Endothelial cell of umbilical vein (primary cell): Measurements from ENCODE around the gene CTTNBP2NL. TPM values are rescaled to one million over a fixed set of nuclear protein-coding genes. Genes with fewer than 3 reads are reported as not detected.

Experiments used
- BruUV-seq: library from RNA; stranded (reverse); fragments of 400-500 nt; replicated peaks from 2 replicates; lab custom pipeline; 2021; lab: Mats Ljungman, UMichigan
- CTCF ChIA-PET: fragments of 300-600, 350-600 bp; sonication (Branson Sonifier 250); formaldehyde crosslinking; loops from one replicate; lab custom pipeline; 2021; ENCODE audit warnings: antibody characterized with exemption, inconsistent platforms; lab: Charles Lee
- POLR2A ChIA-PET: fragments of 300-600, 350-600 bp; sonication (Branson Sonifier 250); formaldehyde crosslinking; loops from one replicate; lab custom pipeline; 2021; ENCODE audit warnings: antibody characterized with exemption, inconsistent platforms; lab: Charles Lee
- DNase-seq: peaks from one replicate; pipeline ENCODE4 v3.0.0-alpha.2; 2011; ENCODE audit warnings: low read depth, low spot score
- FAIRE-seq: peaks from 2 replicates; lab custom pipeline; 2011; peaks lifted over from hg19 to GRCh38; lab: Jason Lieb, UNC
- H2AFZ ChIP-seq: 2 replicates; pipeline ENCODE4 v1.6.0; 2012; ENCODE audit warnings: low read depth, low read length, control low read depth, inconsistent platforms
- H3K27ac ChIP-seq: 2 replicates; pipeline ENCODE4 v1.5.1; 2011; ENCODE audit warnings: low read depth, mild to moderate bottlenecking, control low read depth, low read length, moderate library complexity; ENCODE audit not compliant: insufficient read depth
- H3K27me3 ChIP-seq, 2 experiments: 2 replicates each; pipeline versions ENCODE4 v1.6.0 to v1.6.1; 2011; ENCODE audit warnings: low read length in 2 of 2, mixed read lengths in 1 of 2; ENCODE audit not compliant: control insufficient read depth in 2 of 2, insufficient read depth in 2 of 2
- H3K36me3 ChIP-seq, 2 experiments: 2 replicates in 1 of 2; 3 replicates in 1 of 2; pipeline ENCODE4 v1.5.1; 2011; ENCODE audit warnings: low read length in 2 of 2, mild to moderate bottlenecking in 1 of 2, moderate library complexity in 1 of 2; ENCODE audit not compliant: control insufficient read depth in 2 of 2, insufficient read depth in 2 of 2; ENCODE audit errors: extremely low read depth in 1 of 2
- H3K4me1 ChIP-seq: 3 replicates; pipeline ENCODE4 v1.5.1; 2011; ENCODE audit warnings: mild to moderate bottlenecking, low read length; ENCODE audit not compliant: control insufficient read depth, insufficient read depth; ENCODE audit errors: extremely low read depth
- H3K4me2 ChIP-seq: 2 replicates; pipeline ENCODE4 v1.6.1; 2011; ENCODE audit warnings: low read length, control low read depth, mixed read lengths; ENCODE audit not compliant: insufficient read depth
- H3K4me3 ChIP-seq, 3 experiments: fragments of 200-600 bp in 1 of 3; sonication (generic), shearing (Covaris generic) in 1 of 3; replicated peaks in 1 of 3; 2 replicates each; pipeline ENCODE4 v1.5.1; 2011 to 2016; ENCODE audit warnings: control low read depth in 3 of 3, low read length in 3 of 3, mild to moderate bottlenecking in 2 of 3, inconsistent platforms in 1 of 3, low read depth in 1 of 3, moderate library complexity in 1 of 3; ENCODE audit not compliant: insufficient read depth in 1 of 3
- H3K79me2 ChIP-seq: 2 replicates; pipeline ENCODE4 v1.6.0; 2012; ENCODE audit warnings: low read length, inconsistent platforms; ENCODE audit not compliant: control insufficient read depth, insufficient read depth
- H3K9ac ChIP-seq: replicated peaks from 2 replicates; pipeline ENCODE3; 2011; ENCODE audit warnings: low read length, control low read depth; ENCODE audit not compliant: insufficient read depth; ENCODE audit errors: extremely low read depth
- H3K9me1 ChIP-seq: replicated peaks from 3 replicates; pipeline ENCODE4 v1.6.0; 2011; ENCODE audit warnings: mild to moderate bottlenecking, low read length; ENCODE audit not compliant: control insufficient read depth, insufficient read depth; ENCODE audit errors: extremely low read depth
- H3K9me3 ChIP-seq: replicated peaks from 2 replicates; pipeline ENCODE4 v1.5.1; 2012; ENCODE audit warnings: low read length, inconsistent platforms; ENCODE audit not compliant: control insufficient read depth, insufficient read depth
- H4K20me1 ChIP-seq: replicated peaks from 2 replicates; pipeline ENCODE3; 2011; ENCODE audit warnings: mild to moderate bottlenecking, low read length; ENCODE audit not compliant: control insufficient read depth, insufficient read depth; ENCODE audit errors: extremely low read depth
- EZH2 ChIP-seq: IDR thresholded peaks from 2 replicates; pipeline ENCODE4 v1.6.1; 2012; ENCODE audit warnings: borderline replicate concordance, low read depth, mild to moderate bottlenecking, moderate library complexity, low read length, inconsistent platforms; ENCODE audit not compliant: severe bottlenecking
- FOS ChIP-seq: IDR thresholded peaks from 2 replicates; pipeline ENCODE4 v1.6.1; 2011; ENCODE audit warnings: mild to moderate bottlenecking, low read length, moderate library complexity, borderline replicate concordance; ENCODE audit not compliant: insufficient read depth
- GATA2 ChIP-seq: IDR thresholded peaks from 2 replicates; pipeline ENCODE4 v1.7.0; 2011; ENCODE audit warnings: low read depth, mild to moderate bottlenecking, moderate library complexity, mixed read lengths, low read length; ENCODE audit not compliant: insufficient read length, insufficient read depth
- JUN ChIP-seq: IDR thresholded peaks from 2 replicates; pipeline ENCODE4 v1.6.1; 2011; ENCODE audit warnings: borderline replicate concordance, low read depth; ENCODE audit not compliant: insufficient read length, insufficient read depth
- MYC ChIP-seq: IDR thresholded peaks from one replicate; pipeline ENCODE4 v1.6.1; 2011; ENCODE audit warnings: mild to moderate bottlenecking, low read depth, low read length
- POLR2A ChIP-seq: IDR thresholded peaks from 2 replicates; pipeline ENCODE4 v1.6.1; 2012; ENCODE audit warnings: low read depth, mild to moderate bottlenecking, control low read depth, low read length
- POLR2AphosphoS5 ChIP-seq: IDR thresholded peaks from 2 replicates; pipeline ENCODE4 v1.6.1; 2012; ENCODE audit warnings: low read depth, mild to moderate bottlenecking, control low read depth, low read length, moderate library complexity; ENCODE audit not compliant: insufficient read depth
- dilution Hi-C: fragments of 300-500 bp; cut with MboI; formaldehyde crosslinking; loops from one replicate; pipeline ENCODE4 v1.15.0; 2019; ENCODE audit warnings: low sequenced_read_pairs; ENCODE audit not compliant: extremely low pct_ligation_motif_present
- intact Hi-C: fragments of 100-400 bp; cut with micrococcal nuclease; formaldehyde crosslinking; loops from one replicate; pipeline ENCODE4 v1.10.0; 2022
- microRNA-seq: library from miRNA; unstranded; fragments of <30 nt; microRNA quantifications from one replicate; pipeline ENCODE4 v1.2.0, GENCODE V29; 2021; ENCODE audit warnings: borderline number of aligned reads, borderline replicate concordance
- polyA plus RNA-seq, 4 experiments: library from polyadenylated mRNA; depleted of rRNA in 3 of 4; stranded (reverse) in 3 of 4; unstranded in 1 of 4; fragments of >200 nt; gene quantifications; 2 replicates each; pipeline versions ENCODE4 v1.2.1 to v1.2.3, GENCODE V29; 2011 to 2012; ENCODE audit warnings: missing spikeins in 1 of 4
- small RNA-seq: library from RNA; depleted of rRNA; stranded (forward); fragments of <200 nt; gene quantifications from one replicate; pipeline ENCODE3, GENCODE V24; 2012; ENCODE audit warnings: low replicate concordance, low read depth; ENCODE audit not compliant: insufficient read depth, insufficient read length
- total RNA-seq: library from RNA; stranded (reverse); gene quantifications from 2 replicates; pipeline ENCODE4 v1.2.3, GENCODE V29; 2021
- TF ChIP-seq, protein P1 (sequence below): IDR thresholded peaks from 2 replicates; pipeline ENCODE4 v1.6.1; 2011; ENCODE audit not compliant: insufficient read depth, insufficient read length
- TF ChIP-seq, protein P2 (sequence below), 2 donors: IDR thresholded peaks; 1 replicate in 1 of 2; 2 replicates in 1 of 2; pipeline ENCODE4 v1.5.1; 2011; ENCODE audit warnings: low read length in 2 of 2, mild to moderate bottlenecking in 2 of 2, moderate library complexity in 2 of 2, control low read depth in 1 of 2, inconsistent platforms in 1 of 2, low read depth in 1 of 2; ENCODE audit not compliant: insufficient read depth in 1 of 2; ENCODE audit errors: extremely low read depth in 1 of 2

Gene CTTNBP2NL
- total and polyA plus RNA-seq, 2 donors (not counting 3 experiments of a cell fraction or from before 2014, with no cell fraction given), result 21.5 to 94.4 TPM

DNA sequence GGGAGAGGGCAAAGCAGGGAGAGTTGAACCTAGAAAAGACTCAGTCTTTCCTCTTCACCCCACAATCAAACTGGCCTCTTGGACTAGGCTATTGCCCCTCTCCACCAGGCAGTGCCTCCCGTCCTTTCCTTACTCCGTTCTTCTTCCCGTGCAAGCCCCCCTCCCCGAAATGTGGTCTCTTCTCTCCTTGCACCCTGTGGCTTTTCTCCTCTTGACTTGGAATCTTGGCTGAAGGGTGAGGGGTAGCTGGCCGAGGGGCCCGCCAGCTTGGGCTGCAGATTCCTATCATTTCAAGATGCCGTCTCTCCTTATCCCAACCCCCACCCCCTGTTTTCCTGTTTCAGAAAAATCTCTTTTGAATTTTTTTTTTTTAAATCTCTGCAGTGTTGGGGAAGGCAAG lies 114.3 kb downstream of the CTTNBP2NL start:
- FAIRE-seq (no peak), DNase-seq (no peak)
- H3K9me3 ChIP-seq, result no peaks in the 10 kb centered on the region
- dilution Hi-C loops, result no loop called here
- H3K79me2 ChIP-seq, result no peaks in the 10 kb centered on the region
- no peak overlapping the region for H3K4me3 ChIP-seq
- POLR2A ChIA-PET, result no interaction called here
- no peak overlapping the region for H3K27ac ChIP-seq
- no peaks in the 10 kb centered on the region for H3K36me3 ChIP-seq
- TF ChIP-seq, protein P1, sequence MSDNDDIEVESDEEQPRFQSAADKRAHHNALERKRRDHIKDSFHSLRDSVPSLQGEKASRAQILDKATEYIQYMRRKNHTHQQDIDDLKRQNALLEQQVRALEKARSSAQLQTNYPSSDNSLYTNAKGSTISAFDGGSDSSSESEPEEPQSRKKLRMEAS, result no peak
- no peak for TF ChIP-seq EZH2
- no peak for TF ChIP-seq POLR2AphosphoS5
- TF ChIP-seq POLR2A, result no peak
- no peak for TF ChIP-seq JUN
- no peak for TF ChIP-seq MYC
- TF ChIP-seq, protein P2, sequence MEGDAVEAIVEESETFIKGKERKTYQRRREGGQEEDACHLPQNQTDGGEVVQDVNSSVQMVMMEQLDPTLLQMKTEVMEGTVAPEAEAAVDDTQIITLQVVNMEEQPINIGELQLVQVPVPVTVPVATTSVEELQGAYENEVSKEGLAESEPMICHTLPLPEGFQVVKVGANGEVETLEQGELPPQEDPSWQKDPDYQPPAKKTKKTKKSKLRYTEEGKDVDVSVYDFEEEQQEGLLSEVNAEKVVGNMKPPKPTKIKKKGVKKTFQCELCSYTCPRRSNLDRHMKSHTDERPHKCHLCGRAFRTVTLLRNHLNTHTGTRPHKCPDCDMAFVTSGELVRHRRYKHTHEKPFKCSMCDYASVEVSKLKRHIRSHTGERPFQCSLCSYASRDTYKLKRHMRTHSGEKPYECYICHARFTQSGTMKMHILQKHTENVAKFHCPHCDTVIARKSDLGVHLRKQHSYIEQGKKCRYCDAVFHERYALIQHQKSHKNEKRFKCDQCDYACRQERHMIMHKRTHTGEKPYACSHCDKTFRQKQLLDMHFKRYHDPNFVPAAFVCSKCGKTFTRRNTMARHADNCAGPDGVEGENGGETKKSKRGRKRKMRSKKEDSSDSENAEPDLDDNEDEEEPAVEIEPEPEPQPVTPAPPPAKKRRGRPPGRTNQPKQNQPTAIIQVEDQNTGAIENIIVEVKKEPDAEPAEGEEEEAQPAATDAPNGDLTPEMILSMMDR (IDR thresholded peaks at IDR 0.05; ENCODE audit: extremely low read depth in 1 of 2, insufficient read depth in 1 of 2, low read depth in 1 of 2, low read length in 2 of 2), result no peak
- no peak for TF ChIP-seq GATA2
- TF ChIP-seq FOS, result no peak
- intact Hi-C loops, result no loop called here
- H3K9ac ChIP-seq, result no peak overlapping the region
- H3K4me2 ChIP-seq, result no peak overlapping the region
- no peaks in the 10 kb centered on the region for H3K9me1 ChIP-seq
- peaks cover 8% of the 10 kb centered on the region for H3K4me1 ChIP-seq
- CTCF ChIA-PET, result interaction anchor here (4.3 kb wide), 1 partner anchor 8 kb away, joined by 35 read pairs; no protein-coding TSS in a partner anchor
- peaks cover 9% of the 10 kb centered on the region in 2 experiments for H3K27me3 ChIP-seq
- no peaks in the 10 kb centered on the region for H4K20me1 ChIP-seq
- BruUV-seq, result no TSS peak
- no peak overlapping the region for H2AFZ ChIP-seq

Small RNA genes within 50 kb of the gene (microRNA-seq; reads per million reads assigned to microRNA genes)
- gene MIR4256, result not detected

Small RNA genes within 50 kb of the gene (small RNA-seq; reads per million reads assigned to genes)
- not detected for gene RF01210

Other genes starting within 250 kb of the CTTNBP2NL start
- 3.6 and 4.6 TPM in 2 replicates for gene WNT2B, start 112.8 kb downstream of the CTTNBP2NL start, total RNA-seq
- 0.92 and 1.5 TPM in 2 replicates for gene WNT2B, start 112.8 kb downstream of the CTTNBP2NL start, polyA plus RNA-seq
- 24.5 and 28.4 TPM in 2 replicates for gene ST7L, start 222.9 kb downstream of the CTTNBP2NL start, total RNA-seq
- gene ST7L, start 222.9 kb downstream of the CTTNBP2NL start, polyA plus RNA-seq, result 12.3 and 12.6 TPM in 2 replicates
- 177 and 183 TPM in 2 replicates for gene CAPZA1, start 223.6 kb downstream of the CTTNBP2NL start, total RNA-seq
- gene CAPZA1, start 223.6 kb downstream of the CTTNBP2NL start, polyA plus RNA-seq, result 60.8 and 77.1 TPM in 2 replicates